ENCODE measurements around the gene MSL3B.

The MSL3B gene

GRCh38 chr2:233838726-233839446 is 29.3 kb downstream of the MSL3B start:
- peaks cover 19% of the 10 kb centered on the region for H3K4me1 Mint-ChIP-seq (ENCODE audit: unreplicated experiment)

GRCh38 chr2:233838251-233838650 is 29.9 kb downstream of the MSL3B start:
- Mint-ChIP-seq H3K27me3 (ENCODE audit: unreplicated experiment) (no peaks in the 10 kb centered on the region), H3K36me3 (ENCODE audit: unreplicated experiment) (peaks cover 11% of the 10 kb centered on the region), H3K4me1 (ENCODE audit: unreplicated experiment) (peaks cover 21% of the 10 kb centered on the region), H3K27ac (ENCODE audit: unreplicated experiment) (no peak overlapping the region), H3K9me3 (ENCODE audit: unreplicated experiment) (no peaks in the 10 kb centered on the region), H3K4me3 (ENCODE audit: unreplicated experiment) (no peak overlapping the region)
- peak; percentile 75 for DNase-seq (ENCODE audit: extremely low spot score, unreplicated experiment)
- TF ChIP-seq CTCF (IDR thresholded peaks at IDR 0.05) = no peak

More at GRCh38 chr2:233838726-233839446, 29.3 kb downstream of the MSL3B start:
- Mint-ChIP-seq H3K9me3 (ENCODE audit: unreplicated experiment) (no peaks in the 10 kb centered on the region), H3K27ac (ENCODE audit: unreplicated experiment) (no peak overlapping the region), H3K36me3 (ENCODE audit: unreplicated experiment) (peaks cover 12% of the 10 kb centered on the region), H3K4me3 (ENCODE audit: unreplicated experiment) (no peak overlapping the region), H3K27me3 (ENCODE audit: unreplicated experiment) (no peaks in the 10 kb centered on the region)
- no peak for TF ChIP-seq CTCF (IDR thresholded peaks at IDR 0.05)
- DNase-seq (ENCODE audit: extremely low spot score, unreplicated experiment) = peak; percentile 62

- H3K27ac Mint-ChIP-seq (ENCODE audit: unreplicated experiment) = no peak overlapping the region
- H3K36me3 Mint-ChIP-seq (ENCODE audit: unreplicated experiment) = peaks cover 9% of the 10 kb centered on the region
- TF ChIP-seq CTCF (IDR thresholded peaks at IDR 0.05) = no peak
- H3K9me3 Mint-ChIP-seq (ENCODE audit: unreplicated experiment) = no peaks in the 10 kb centered on the region
- no peaks in the 10 kb centered on the region for H3K27me3 Mint-ChIP-seq (ENCODE audit: unreplicated experiment)
- peak; percentile 40 for DNase-seq (ENCODE audit: extremely low spot score, unreplicated experiment)
- H3K4me3 Mint-ChIP-seq (ENCODE audit: unreplicated experiment) = no peak overlapping the region
- H3K4me1 Mint-ChIP-seq (ENCODE audit: unreplicated experiment) = peaks cover 26% of the 10 kb centered on the region
These were observed 30.4 kb downstream of the MSL3B start for GRCh38 chr2:233837694-233838229.

- H3K36me3 Mint-ChIP-seq (ENCODE audit: unreplicated experiment) = peaks cover 2% of the 10 kb centered on the region
- H3K9me3 Mint-ChIP-seq (ENCODE audit: unreplicated experiment) = no peaks in the 10 kb centered on the region
- DNase-seq (ENCODE audit: extremely low spot score, unreplicated experiment) = no peak
- TF ChIP-seq CTCF (IDR thresholded peaks at IDR 0.05) = no peak
- H3K27ac Mint-ChIP-seq (ENCODE audit: unreplicated experiment) = no peak overlapping the region
- no peaks in the 10 kb centered on the region for H3K27me3 Mint-ChIP-seq (ENCODE audit: unreplicated experiment)
- peaks cover 27% of the 10 kb centered on the region for H3K4me1 Mint-ChIP-seq (ENCODE audit: unreplicated experiment)
- H3K4me3 Mint-ChIP-seq (ENCODE audit: unreplicated experiment) = no peak overlapping the region
These were observed 31.8 kb downstream of the MSL3B start for GRCh38 chr2:233836359-233836758.

All from osteocyte (in vitro differentiated cells).